ENCODE data around the gene CNN3. TPM values are rescaled to one million over a fixed set of nuclear protein-coding genes. Genes with fewer than 3 reads are reported as not detected.

The CNN3 gene
- total RNA-seq, 3 donors from 2014 or later (not counting 1 experiment from before 2014, with no cell fraction given) = 0.55 to 1.7 (median 0.96) TPM

DNA sequence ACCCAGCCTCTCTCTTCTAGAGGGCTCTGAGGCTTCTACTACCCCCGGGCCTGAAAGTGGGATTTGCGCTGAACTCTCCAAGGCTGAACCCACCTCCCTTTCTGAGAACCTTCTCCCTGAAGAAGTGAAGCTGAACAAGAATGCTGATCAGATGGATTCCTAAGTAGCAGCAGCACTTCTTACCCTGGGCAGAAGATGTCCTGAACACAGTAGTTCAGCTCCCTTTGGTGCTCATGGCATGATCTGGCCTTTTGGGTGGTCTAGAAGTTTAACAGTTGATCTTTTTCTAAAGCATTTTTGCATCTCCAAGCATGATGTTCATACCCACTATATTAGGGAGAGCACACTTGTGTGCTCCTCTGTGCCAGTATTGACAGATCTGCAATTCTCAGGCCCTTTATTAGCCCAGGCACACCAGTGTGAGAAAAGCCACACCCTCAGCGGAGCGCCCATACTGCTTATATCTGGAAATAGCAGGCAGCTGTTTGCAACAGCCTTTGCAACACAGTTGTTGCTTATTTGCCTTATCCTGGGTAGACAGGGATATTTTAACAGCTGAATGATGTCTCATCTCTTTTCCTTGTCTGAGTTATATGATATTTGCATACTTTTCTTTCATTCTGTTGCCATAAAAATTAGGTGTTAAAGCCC lies 34.2 kb downstream of the CNN3 start:
- H3K9me3 Mint-ChIP-seq = no peaks in the 10 kb centered on the region
- Histone ChIP-seq H3K27ac (ENCODE audit: low read length) (no peak overlapping the region), H3K27me3 (ENCODE audit: control insufficient read depth, insufficient read depth, low read length) (no peaks in the 10 kb centered on the region), H3K4me3 (ENCODE audit: low read length) (no peak overlapping the region), H3K4me1 (ENCODE audit: control insufficient read depth, insufficient read depth, low read length) (no peaks in the 10 kb centered on the region), H3K9me3 (ENCODE audit: control insufficient read depth, insufficient read depth, low read length) (no peaks in the 10 kb centered on the region), H3K36me3 (ENCODE audit: control insufficient read depth, insufficient read depth, low read length) (no peaks in the 10 kb centered on the region)
- H3K4me3 Mint-ChIP-seq = no peak overlapping the region
- H3K27ac Mint-ChIP-seq = no peak overlapping the region
- 91% methylated on average over 4 of the region's 4 CpGs for WGBS (ENCODE audit: insufficient coverage)
- intact Hi-C loops (cut with micrococcal nuclease) = no loop called here
- DNase-seq (no peak), ATAC-seq (no peak)
- peaks cover 0 to 7% of the 10 kb centered on the region in 2 donors for H3K27me3 Mint-ChIP-seq (ENCODE audit: low read depth in 2 of 2)
- H3K36me3 Mint-ChIP-seq = no peaks in the 10 kb centered on the region
- H3K4me1 Mint-ChIP-seq = no peaks in the 10 kb centered on the region
- TF ChIP-seq, protein P1, sequence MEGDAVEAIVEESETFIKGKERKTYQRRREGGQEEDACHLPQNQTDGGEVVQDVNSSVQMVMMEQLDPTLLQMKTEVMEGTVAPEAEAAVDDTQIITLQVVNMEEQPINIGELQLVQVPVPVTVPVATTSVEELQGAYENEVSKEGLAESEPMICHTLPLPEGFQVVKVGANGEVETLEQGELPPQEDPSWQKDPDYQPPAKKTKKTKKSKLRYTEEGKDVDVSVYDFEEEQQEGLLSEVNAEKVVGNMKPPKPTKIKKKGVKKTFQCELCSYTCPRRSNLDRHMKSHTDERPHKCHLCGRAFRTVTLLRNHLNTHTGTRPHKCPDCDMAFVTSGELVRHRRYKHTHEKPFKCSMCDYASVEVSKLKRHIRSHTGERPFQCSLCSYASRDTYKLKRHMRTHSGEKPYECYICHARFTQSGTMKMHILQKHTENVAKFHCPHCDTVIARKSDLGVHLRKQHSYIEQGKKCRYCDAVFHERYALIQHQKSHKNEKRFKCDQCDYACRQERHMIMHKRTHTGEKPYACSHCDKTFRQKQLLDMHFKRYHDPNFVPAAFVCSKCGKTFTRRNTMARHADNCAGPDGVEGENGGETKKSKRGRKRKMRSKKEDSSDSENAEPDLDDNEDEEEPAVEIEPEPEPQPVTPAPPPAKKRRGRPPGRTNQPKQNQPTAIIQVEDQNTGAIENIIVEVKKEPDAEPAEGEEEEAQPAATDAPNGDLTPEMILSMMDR (IDR thresholded peaks at IDR 0.05) = no peak

- TF ChIP-seq, protein P1 (IDR thresholded peaks at IDR 0.05) = no peak
- Mint-ChIP-seq H3K4me1 (peaks cover 8% of the 10 kb centered on the region in 2 donors), H3K27me3 (ENCODE audit: low read depth in 2 of 2) (no peaks in the 10 kb centered on the region), H3K27ac (no peak overlapping the region), H3K4me3 (no peak overlapping the region), H3K36me3 (no peaks in the 10 kb centered on the region), H3K9me3 (no peaks in the 10 kb centered on the region)
- Histone ChIP-seq H3K4me3 (ENCODE audit: low read length) (no peak overlapping the region), H3K27me3 (ENCODE audit: control insufficient read depth, insufficient read depth, low read length) (no peaks in the 10 kb centered on the region), H3K9me3 (ENCODE audit: control insufficient read depth, insufficient read depth, low read length) (no peaks in the 10 kb centered on the region), H3K36me3 (ENCODE audit: control insufficient read depth, insufficient read depth, low read length) (no peaks in the 10 kb centered on the region), H3K27ac (ENCODE audit: low read length) (no peak overlapping the region), H3K4me1 (ENCODE audit: control insufficient read depth, insufficient read depth, low read length) (no peaks in the 10 kb centered on the region)
- 98% methylated on average over 2 of the region's 3 CpGs for WGBS (ENCODE audit: insufficient coverage)
- ATAC-seq (no peak), DNase-seq (no peak)
- intact Hi-C loops (cut with micrococcal nuclease) = no loop called here
These were observed 38.7 kb downstream of the CNN3 start for GRCh38 chr1:94888201-94888600.

- no peak overlapping the region for H3K4me3 ChIP-seq (ENCODE audit: low read length)
- TF ChIP-seq, protein P1 (IDR thresholded peaks at IDR 0.05) = no peak
- Mint-ChIP-seq H3K9me3 (no peaks in the 10 kb centered on the region), H3K4me3 (no peak overlapping the region), H3K4me1 (peaks cover 13% of the 10 kb centered on the region in 2 donors), H3K36me3 (no peaks in the 10 kb centered on the region), H3K27ac (no peak overlapping the region), H3K27me3 (ENCODE audit: low read depth in 2 of 2) (no peaks in the 10 kb centered on the region)
- ATAC-seq (no peak), DNase-seq (no peak)
- no peaks in the 10 kb centered on the region for H3K9me3 ChIP-seq (ENCODE audit: control insufficient read depth, insufficient read depth, low read length)
- H3K27ac ChIP-seq (ENCODE audit: low read length) = no peak overlapping the region
- H3K4me1 ChIP-seq (ENCODE audit: control insufficient read depth, insufficient read depth, low read length) = no peaks in the 10 kb centered on the region
- no peaks in the 10 kb centered on the region for H3K36me3 ChIP-seq (ENCODE audit: control insufficient read depth, insufficient read depth, low read length)
- WGBS (ENCODE audit: insufficient coverage) = 90% methylated on average over 4 of the region's 4 CpGs
- no peaks in the 10 kb centered on the region for H3K27me3 ChIP-seq (ENCODE audit: control insufficient read depth, insufficient read depth, low read length)
- intact Hi-C loops (cut with micrococcal nuclease) = no loop called here
These were observed 39.2 kb downstream of the CNN3 start for GRCh38 chr1:94887603-94888171.

DNA sequence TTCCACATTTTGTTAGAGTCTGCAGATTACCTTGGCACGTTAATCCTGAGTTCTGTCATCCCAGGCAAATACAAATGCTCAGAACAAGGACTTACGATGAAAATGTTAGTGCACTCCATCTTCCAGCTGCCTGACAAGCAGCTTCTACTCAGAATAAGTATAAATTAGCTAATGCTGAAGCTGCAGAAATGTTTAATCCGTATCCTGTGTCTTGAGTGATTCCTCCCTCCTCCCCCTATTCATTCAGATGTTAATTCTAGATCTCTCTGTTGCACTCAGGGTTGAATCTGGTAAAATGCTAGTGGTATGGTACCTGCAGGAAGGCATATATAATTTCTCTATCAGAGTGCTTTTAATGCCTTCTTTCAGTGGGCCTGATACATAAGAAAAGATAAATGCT lies 39.8 kb downstream of the CNN3 start:
- TF ChIP-seq, protein P1 (IDR thresholded peaks at IDR 0.05) = no peak
- DNase-seq (no peak), ATAC-seq (no peak)
- no peaks in the 10 kb centered on the region for H3K9me3 Mint-ChIP-seq
- Histone ChIP-seq H3K36me3 (ENCODE audit: control insufficient read depth, insufficient read depth, low read length) (no peaks in the 10 kb centered on the region), H3K4me1 (ENCODE audit: control insufficient read depth, insufficient read depth, low read length) (no peaks in the 10 kb centered on the region), H3K27ac (ENCODE audit: low read length) (no peak overlapping the region), H3K27me3 (ENCODE audit: control insufficient read depth, insufficient read depth, low read length) (no peaks in the 10 kb centered on the region), H3K4me3 (ENCODE audit: low read length) (no peak overlapping the region), H3K9me3 (ENCODE audit: control insufficient read depth, insufficient read depth, low read length) (no peaks in the 10 kb centered on the region)
- no peaks in the 10 kb centered on the region for H3K36me3 Mint-ChIP-seq
- H3K4me3 Mint-ChIP-seq = no peak overlapping the region
- WGBS (ENCODE audit: insufficient coverage) = 61% methylated on average over 3 of the region's 3 CpGs
- no peaks in the 10 kb centered on the region for H3K27me3 Mint-ChIP-seq (ENCODE audit: low read depth in 2 of 2)
- intact Hi-C loops (cut with micrococcal nuclease) = no loop called here
- no peak overlapping the region for H3K27ac Mint-ChIP-seq
- peaks cover 13 to 14% of the 10 kb centered on the region in 2 donors for H3K4me1 Mint-ChIP-seq

All from natural killer cell (primary cell).